Astrocyte (in vitro differentiated cells and primary cell): ENCODE data around the gene ATXN10.

Source experiments
- CTCF ChIP-seq: IDR thresholded peaks from 2 replicates; pipeline ENCODE4 v1.5.1; 2011; ENCODE audit warnings: low read depth, mild to moderate bottlenecking, inconsistent platforms, low read length, moderate library complexity; ENCODE audit not compliant: insufficient read depth
- EZH2 ChIP-seq: IDR thresholded peaks from 2 replicates; pipeline ENCODE4 v1.6.1; 2012; ENCODE audit warnings: mild to moderate bottlenecking, low read length, inconsistent platforms; ENCODE audit not compliant: insufficient read depth

GRCh38 chr22:45883811-45884170 is 212.2 kb downstream of the ATXN10 start:
- no peak for TF ChIP-seq CTCF
- TF ChIP-seq EZH2, result no peak
